Panc1 (cell line): ENCODE data around the gene AP2B1. TPM values are rescaled to one million over a fixed set of nuclear protein-coding genes. Genes with fewer than 3 reads are reported as not detected.
A peak's percentile ranks its signal among the peaks of the same experiment; 100 is the strongest.

Experiments
- ATAC-seq: fragments of 200-7000 bp; cut with Tn5 transposase; 2 replicates; pipeline ENCODE4 v1.9.1; 2020; ENCODE audit warnings: mild to moderate bottlenecking, moderate library complexity
- BruUV-seq: library from RNA; stranded (reverse); fragments of 400-500 nt; replicated peaks from 2 replicates; lab custom pipeline; 2021; lab: Mats Ljungman, UMichigan
- CTCF ChIA-PET: fragments of 300-600 bp; sonication (Branson Sonifier 250); formaldehyde crosslinking; loops from one replicate; lab custom pipeline; 2022; ENCODE audit warnings: antibody characterized with exemption; lab: Charles Lee
- POLR2A ChIA-PET: fragments of 300-600 bp; sonication (Branson Sonifier 250); formaldehyde crosslinking; loops from one replicate; lab custom pipeline; 2022; ENCODE audit warnings: antibody characterized with exemption; lab: Charles Lee
- DNase-seq: peaks from one replicate; pipeline ENCODE4 v3.0.0-alpha.2; 2010; ENCODE audit warnings: low read depth, low spot score
- H3K27ac ChIP-seq: 2 replicates; pipeline ENCODE4 v1.5.1; 2011; ENCODE audit warnings: mild to moderate bottlenecking, low read length, inconsistent platforms
- H3K27me3 ChIP-seq: fragments of 200-500 bp; sonication (Bioruptor generic); 2 replicates; pipeline ENCODE4 v1.6.0; 2014; ENCODE audit warnings: low read length, inconsistent platforms; ENCODE audit not compliant: control insufficient read depth, insufficient read depth
- H3K36me3 ChIP-seq: fragments of 200-500 bp; sonication (Bioruptor generic); 2 replicates; pipeline ENCODE4 v1.5.1; 2014; ENCODE audit warnings: inconsistent platforms, mild to moderate bottlenecking, low read length, moderate library complexity; ENCODE audit not compliant: control insufficient read depth, insufficient read depth
- H3K4me1 ChIP-seq: 2 replicates; pipeline ENCODE4 v1.5.1; 2011; ENCODE audit warnings: inconsistent platforms, mild to moderate bottlenecking, low read length, moderate library complexity; ENCODE audit not compliant: control insufficient read depth, insufficient read depth
- H3K4me3 ChIP-seq, 2 experiments: 2 replicates each; pipeline ENCODE4 v1.5.1; 2011 to 2012; ENCODE audit warnings: low read depth in 2 of 2, low read length in 2 of 2, mild to moderate bottlenecking in 2 of 2, inconsistent platforms in 1 of 2, moderate library complexity in 1 of 2
- H3K9me3 ChIP-seq: fragments of 200-500 bp; sonication (Bioruptor generic); 2 replicates; pipeline ENCODE4 v1.5.1; 2014; ENCODE audit warnings: low read depth, mild to moderate bottlenecking, inconsistent platforms, low read length, moderate library complexity; ENCODE audit not compliant: control insufficient read depth, insufficient read depth
- POLR2AphosphoS5 ChIP-seq: IDR thresholded peaks from 2 replicates; pipeline ENCODE4 v1.6.1; 2012; ENCODE audit warnings: mild to moderate bottlenecking, low read depth, low read length, moderate library complexity
- SIN3A ChIP-seq: IDR thresholded peaks from 2 replicates; pipeline ENCODE4 v1.6.1; 2012; ENCODE audit warnings: low read depth, mild to moderate bottlenecking, low read length, moderate library complexity, borderline replicate concordance; ENCODE audit not compliant: insufficient read depth
- TCF7L2 ChIP-seq: IDR thresholded peaks from 2 replicates; pipeline ENCODE4 v1.6.1; 2011; ENCODE audit warnings: mild to moderate bottlenecking, low read depth, low read length, inconsistent platforms
- in situ Hi-C: cut with HindIII; loops from 2 replicates; pipeline ENCODE4 v1.10.0; 2016; ENCODE audit warnings: low sequenced_read_pairs, low pct_unique_long_range_greater_than_20kb
- intact Hi-C: fragments of 100-400 bp; cut with micrococcal nuclease; formaldehyde crosslinking; loops from one replicate; pipeline ENCODE4 v1.10.0; 2022; ENCODE audit not compliant: unreplicated experiment
- total RNA-seq: library from RNA; stranded (reverse); gene quantifications from one replicate; pipeline ENCODE4 v1.2.1, GENCODE V29; 2021; ENCODE audit not compliant: unreplicated experiment
- TF ChIP-seq, protein P1 (sequence below), 2 experiments: IDR thresholded peaks; 2 replicates each; pipeline ENCODE4 v1.6.1; 2011 to 2012; ENCODE audit warnings: low read depth in 2 of 2, control low read depth in 1 of 2, low read length in 1 of 2, mild to moderate bottlenecking in 1 of 2, moderate library complexity in 1 of 2; ENCODE audit not compliant: insufficient read depth in 1 of 2
- TF ChIP-seq, protein P2 (sequence below): fragments of 450-650 bp; IDR thresholded peaks from 2 replicates; pipeline ENCODE4 v1.5.1; 2017; ENCODE audit warnings: mild to moderate bottlenecking

Gene AP2B1
- total RNA-seq, 1 experiment from 2014 or later: 446 TPM

DNA sequence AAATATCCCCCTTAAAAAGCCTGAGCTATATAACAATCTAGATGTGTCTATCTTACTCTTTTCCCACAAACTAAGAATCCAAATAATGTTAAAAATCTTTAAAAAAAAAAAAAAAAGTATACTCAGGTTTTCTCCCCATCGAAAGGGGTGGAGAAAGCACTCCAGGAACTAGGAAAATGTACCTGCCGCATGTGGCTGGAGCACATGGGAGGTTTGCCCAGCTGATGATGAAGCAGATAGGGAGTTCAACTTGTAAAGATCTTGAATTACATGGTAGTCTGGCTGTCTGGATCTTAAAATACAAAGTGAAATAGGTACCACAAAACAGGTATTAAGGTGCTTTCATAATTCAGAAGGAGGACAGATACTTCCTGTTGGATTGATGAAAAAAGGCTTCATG, 17.7 kb upstream of the AP2B1 start:
- ATAC-seq (no peak), DNase-seq (no peak)
- peaks cover 12% of the 10 kb centered on the region for H3K4me1 ChIP-seq
- no TSS peak for BruUV-seq
- H3K4me3 ChIP-seq: peak overlapping the region; percentile 96 to 98
- peak overlapping the region; percentile 97 for H3K27ac ChIP-seq
- TF ChIP-seq, protein P1, sequence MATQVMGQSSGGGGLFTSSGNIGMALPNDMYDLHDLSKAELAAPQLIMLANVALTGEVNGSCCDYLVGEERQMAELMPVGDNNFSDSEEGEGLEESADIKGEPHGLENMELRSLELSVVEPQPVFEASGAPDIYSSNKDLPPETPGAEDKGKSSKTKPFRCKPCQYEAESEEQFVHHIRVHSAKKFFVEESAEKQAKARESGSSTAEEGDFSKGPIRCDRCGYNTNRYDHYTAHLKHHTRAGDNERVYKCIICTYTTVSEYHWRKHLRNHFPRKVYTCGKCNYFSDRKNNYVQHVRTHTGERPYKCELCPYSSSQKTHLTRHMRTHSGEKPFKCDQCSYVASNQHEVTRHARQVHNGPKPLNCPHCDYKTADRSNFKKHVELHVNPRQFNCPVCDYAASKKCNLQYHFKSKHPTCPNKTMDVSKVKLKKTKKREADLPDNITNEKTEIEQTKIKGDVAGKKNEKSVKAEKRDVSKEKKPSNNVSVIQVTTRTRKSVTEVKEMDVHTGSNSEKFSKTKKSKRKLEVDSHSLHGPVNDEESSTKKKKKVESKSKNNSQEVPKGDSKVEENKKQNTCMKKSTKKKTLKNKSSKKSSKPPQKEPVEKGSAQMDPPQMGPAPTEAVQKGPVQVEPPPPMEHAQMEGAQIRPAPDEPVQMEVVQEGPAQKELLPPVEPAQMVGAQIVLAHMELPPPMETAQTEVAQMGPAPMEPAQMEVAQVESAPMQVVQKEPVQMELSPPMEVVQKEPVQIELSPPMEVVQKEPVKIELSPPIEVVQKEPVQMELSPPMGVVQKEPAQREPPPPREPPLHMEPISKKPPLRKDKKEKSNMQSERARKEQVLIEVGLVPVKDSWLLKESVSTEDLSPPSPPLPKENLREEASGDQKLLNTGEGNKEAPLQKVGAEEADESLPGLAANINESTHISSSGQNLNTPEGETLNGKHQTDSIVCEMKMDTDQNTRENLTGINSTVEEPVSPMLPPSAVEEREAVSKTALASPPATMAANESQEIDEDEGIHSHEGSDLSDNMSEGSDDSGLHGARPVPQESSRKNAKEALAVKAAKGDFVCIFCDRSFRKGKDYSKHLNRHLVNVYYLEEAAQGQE (IDR thresholded peaks at IDR 0.05; ENCODE audit: insufficient read depth in 1 of 2, low read depth in 2 of 2, low read length in 1 of 2): no peak
- TF ChIP-seq POLR2AphosphoS5 (no peak), TCF7L2 (no peak), SIN3A (no peak)
- TF ChIP-seq, protein P2, sequence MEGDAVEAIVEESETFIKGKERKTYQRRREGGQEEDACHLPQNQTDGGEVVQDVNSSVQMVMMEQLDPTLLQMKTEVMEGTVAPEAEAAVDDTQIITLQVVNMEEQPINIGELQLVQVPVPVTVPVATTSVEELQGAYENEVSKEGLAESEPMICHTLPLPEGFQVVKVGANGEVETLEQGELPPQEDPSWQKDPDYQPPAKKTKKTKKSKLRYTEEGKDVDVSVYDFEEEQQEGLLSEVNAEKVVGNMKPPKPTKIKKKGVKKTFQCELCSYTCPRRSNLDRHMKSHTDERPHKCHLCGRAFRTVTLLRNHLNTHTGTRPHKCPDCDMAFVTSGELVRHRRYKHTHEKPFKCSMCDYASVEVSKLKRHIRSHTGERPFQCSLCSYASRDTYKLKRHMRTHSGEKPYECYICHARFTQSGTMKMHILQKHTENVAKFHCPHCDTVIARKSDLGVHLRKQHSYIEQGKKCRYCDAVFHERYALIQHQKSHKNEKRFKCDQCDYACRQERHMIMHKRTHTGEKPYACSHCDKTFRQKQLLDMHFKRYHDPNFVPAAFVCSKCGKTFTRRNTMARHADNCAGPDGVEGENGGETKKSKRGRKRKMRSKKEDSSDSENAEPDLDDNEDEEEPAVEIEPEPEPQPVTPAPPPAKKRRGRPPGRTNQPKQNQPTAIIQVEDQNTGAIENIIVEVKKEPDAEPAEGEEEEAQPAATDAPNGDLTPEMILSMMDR: no peak
- in situ Hi-C loops: no loop called here
- no peaks in the 10 kb centered on the region for H3K9me3 ChIP-seq
- ChIA-PET CTCF (interaction anchor here (0.7 kb wide), 1 partner anchor 506 kb away, joined by 3 read pairs; the partner anchor contains the start of gene RFFL), POLR2A (interaction anchor here (0.6 to 1.6 kb wide), 2 partner anchors 10 to 12 kb away, joined by 4 to 5 read pairs; no protein-coding TSS in a partner anchor)
- intact Hi-C loops: no loop called here
- peaks cover 6% of the 10 kb centered on the region; the same call in 1 of the 2 replicates for H3K36me3 ChIP-seq
- H3K27me3 ChIP-seq: no peaks in the 10 kb centered on the region

DNA sequence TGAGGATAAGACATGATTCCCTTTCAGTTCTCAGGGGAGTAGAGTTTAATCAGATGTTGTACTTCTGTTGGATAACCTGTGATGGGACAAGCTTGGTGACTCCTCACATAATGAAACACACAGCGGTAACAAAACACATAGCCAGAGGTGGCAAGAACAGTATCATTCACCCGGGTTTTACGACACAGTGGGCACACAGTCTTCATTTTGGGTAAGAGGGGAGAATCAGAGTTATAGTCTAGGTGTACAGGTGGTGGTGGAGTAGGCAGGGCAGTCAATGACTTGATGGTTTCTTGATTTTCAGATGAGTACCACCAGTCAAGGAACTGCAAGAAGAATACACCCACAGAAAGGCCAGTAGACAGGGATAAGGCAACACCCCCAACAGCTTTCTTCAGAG, 11.4 kb upstream of the AP2B1 start:
- ATAC-seq (no peak), DNase-seq (no peak)
- TF ChIP-seq, protein P1 (IDR thresholded peaks at IDR 0.05; ENCODE audit: insufficient read depth in 1 of 2, low read depth in 2 of 2, low read length in 1 of 2): no peak
- TF ChIP-seq TCF7L2 (no peak), SIN3A (no peak), POLR2AphosphoS5 (no peak)
- TF ChIP-seq, protein P2: no peak
- no peak overlapping the region for H3K4me3 ChIP-seq
- H3K27ac ChIP-seq: no peak overlapping the region
- H3K9me3 ChIP-seq: no peaks in the 10 kb centered on the region
- no peaks in the 10 kb centered on the region; the same call in 1 of the 2 replicates for H3K36me3 ChIP-seq
- in situ Hi-C loops (no loop called here), intact Hi-C loops (no loop called here)
- POLR2A ChIA-PET: interaction anchor here (0.7 kb wide), 1 partner anchor 213 kb away, joined by 5 read pairs; no protein-coding TSS in a partner anchor
- H3K27me3 ChIP-seq: no peaks in the 10 kb centered on the region
- BruUV-seq: TSS peak; percentile 47
- CTCF ChIA-PET: no interaction called here
- peaks cover 19% of the 10 kb centered on the region for H3K4me1 ChIP-seq
